Retinal pigment epithelial cell (primary cell): Measurements from ENCODE around the gene GRPEL1.

Experiments
- DNase-seq: peaks from one replicate; pipeline ENCODE4 v3.0.0-alpha.2; 2010; ENCODE audit warnings: low read depth
- H3K4me3 ChIP-seq: 2 replicates; pipeline ENCODE4 v1.5.1; 2011; ENCODE audit warnings: mild to moderate bottlenecking, low read length, control low read depth, moderate library complexity
- TF ChIP-seq, protein P1 (sequence below): conservative IDR thresholded peaks from 2 replicates; pipeline ENCODE4 v1.5.1; 2011; ENCODE audit warnings: low read depth, low read length, control low read depth, inconsistent platforms

The GRPEL1 gene

DNA sequence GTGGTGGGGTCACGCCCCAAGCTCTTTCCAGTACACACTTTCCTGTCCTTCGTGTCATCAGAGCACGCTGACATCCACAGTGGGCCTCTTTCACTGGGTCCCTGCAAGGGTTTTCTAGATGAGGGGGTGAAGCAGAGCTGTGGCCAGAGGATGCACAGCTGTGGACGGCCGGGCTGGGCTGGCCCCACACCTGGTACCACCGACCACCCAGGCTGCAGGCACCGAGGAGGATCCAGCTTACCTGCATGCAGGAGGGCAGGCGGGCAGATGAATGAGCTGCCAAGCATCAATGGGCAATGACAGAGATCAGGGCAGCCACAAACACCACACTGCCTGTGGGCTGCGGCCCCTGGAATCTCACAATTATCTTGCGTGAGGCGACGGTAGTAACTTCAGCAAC lies 9.5 kb upstream of the GRPEL1 start:
- no peak overlapping the region for H3K4me3 ChIP-seq
- no peak for DNase-seq
- TF ChIP-seq, protein P1, sequence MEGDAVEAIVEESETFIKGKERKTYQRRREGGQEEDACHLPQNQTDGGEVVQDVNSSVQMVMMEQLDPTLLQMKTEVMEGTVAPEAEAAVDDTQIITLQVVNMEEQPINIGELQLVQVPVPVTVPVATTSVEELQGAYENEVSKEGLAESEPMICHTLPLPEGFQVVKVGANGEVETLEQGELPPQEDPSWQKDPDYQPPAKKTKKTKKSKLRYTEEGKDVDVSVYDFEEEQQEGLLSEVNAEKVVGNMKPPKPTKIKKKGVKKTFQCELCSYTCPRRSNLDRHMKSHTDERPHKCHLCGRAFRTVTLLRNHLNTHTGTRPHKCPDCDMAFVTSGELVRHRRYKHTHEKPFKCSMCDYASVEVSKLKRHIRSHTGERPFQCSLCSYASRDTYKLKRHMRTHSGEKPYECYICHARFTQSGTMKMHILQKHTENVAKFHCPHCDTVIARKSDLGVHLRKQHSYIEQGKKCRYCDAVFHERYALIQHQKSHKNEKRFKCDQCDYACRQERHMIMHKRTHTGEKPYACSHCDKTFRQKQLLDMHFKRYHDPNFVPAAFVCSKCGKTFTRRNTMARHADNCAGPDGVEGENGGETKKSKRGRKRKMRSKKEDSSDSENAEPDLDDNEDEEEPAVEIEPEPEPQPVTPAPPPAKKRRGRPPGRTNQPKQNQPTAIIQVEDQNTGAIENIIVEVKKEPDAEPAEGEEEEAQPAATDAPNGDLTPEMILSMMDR = no peak

DNA sequence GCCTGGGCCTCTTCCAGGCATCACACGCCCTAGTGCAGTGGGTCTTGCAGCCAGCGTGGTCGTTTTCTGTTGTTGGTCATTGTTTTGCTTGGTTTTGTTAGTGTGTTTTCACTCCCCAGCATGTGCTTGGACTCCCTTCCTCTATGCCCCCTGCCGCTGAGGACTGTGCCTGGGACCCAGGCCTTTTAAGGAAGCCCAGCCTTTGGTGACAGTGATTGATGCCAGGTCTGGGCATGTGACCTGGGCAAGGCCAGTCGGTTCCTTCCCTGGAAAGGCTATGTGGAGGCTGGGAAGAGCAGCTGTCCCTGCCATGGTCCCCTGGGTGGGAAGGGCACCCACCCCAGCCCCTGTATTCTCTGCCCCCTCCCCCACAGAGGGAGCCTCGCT lies 8.8 kb upstream of the GRPEL1 start:
- TF ChIP-seq, protein P1 = no peak
- no peak for DNase-seq

DNA sequence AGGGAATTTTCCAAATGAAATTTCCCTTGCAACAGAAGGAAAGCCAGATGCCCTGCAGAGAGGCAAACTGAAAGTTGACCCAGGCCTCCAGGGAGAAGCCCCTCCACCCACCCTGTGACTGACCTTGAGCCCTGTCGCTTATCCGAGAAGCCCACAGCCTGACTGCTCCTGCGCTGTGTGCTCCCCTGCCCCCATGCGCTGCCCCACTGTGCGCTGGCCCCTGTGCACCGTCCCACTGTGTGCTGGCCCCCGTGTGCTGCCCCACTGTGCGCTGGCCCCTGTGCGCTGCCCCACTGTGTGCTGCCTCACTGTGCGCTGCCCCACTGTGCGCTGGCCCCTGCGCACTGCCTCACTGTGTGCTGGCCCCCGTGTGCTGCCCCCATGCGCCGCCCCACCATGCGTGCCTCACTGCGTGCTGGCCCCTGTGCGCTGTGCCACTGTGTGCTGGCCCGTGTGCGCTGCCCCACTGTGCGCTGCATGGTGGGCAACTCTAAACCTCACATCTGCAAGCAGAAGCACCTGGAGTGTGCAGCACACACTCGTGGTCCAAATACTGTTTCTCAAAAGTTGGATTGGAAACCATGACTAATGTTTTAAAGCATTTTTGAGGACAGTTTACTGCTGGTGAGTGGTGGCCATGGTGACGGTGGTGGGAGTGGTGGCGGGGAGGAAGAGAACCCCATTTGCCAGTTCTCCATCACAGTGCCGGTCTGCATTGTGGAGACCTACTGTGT lies 8.3 kb upstream of the GRPEL1 start:
- TF ChIP-seq, protein P1 = no peak
- no peak overlapping the region for H3K4me3 ChIP-seq
- no peak for DNase-seq

More for the DNA sequence above, 8.8 kb upstream of the GRPEL1 start:
- no peak overlapping the region for H3K4me3 ChIP-seq

DNA sequence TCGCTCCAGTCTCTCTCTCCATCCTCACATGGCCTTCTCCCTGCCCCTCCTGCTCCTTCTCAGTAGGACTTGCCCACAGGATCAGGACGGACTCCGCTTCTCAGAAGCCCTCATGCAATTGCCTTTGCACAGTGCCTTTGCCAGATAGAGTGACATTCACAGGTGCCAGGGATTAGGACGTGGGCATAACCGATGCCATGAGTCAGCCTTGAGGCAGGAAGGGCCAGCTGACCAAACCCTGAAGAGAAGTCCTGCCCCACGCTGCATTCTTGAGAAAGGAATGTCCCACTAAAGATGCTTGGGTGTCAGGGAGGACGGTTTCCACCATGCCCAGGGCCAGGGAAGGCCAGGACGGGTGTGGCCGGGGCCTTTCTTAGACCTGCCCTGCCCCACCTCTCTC lies 6.6 kb upstream of the GRPEL1 start:
- no peak overlapping the region for H3K4me3 ChIP-seq
- TF ChIP-seq, protein P1 = no peak
- no peak for DNase-seq

DNA sequence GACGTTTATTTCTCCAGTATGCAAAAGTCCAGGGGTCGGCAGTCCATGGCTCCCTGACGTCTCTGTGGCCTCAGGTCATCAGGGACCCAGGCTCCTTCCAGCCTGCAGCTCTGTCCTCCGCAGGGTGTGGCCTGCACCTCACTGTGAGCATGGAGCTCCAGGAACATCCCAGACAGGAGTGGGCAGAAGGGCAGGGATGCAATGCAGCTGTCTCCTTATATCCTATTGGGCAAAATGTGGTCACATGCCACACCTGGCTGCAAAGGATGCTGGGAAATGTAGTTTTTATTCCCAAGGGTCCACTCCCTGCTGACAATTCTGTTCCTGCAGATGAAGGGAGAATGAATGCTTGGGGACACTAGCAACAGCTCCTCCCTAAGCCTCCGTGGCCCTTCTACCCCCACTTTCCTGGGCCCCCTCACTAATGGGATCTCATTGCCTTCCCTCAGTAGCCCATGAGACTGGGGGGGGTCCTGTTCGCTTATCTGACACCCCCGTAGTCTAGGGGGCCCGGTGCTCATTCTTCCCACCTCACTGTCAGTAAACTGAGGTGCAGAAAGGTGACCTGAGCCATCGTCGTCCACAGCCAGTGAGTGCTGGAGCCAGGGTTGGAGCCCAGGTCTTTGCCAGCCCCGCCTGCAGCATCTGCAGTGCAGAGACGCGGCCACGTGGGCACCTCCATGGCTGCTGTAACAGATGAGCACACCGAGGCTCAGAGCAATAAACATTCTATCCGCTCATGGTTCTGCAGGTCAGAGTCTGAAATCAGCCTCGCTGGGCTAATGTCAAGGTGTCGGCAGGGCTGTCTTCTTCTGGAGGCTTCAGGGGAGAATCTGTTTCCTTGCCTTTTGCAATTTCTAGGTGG lies 5.9 kb upstream of the GRPEL1 start:
- no peak overlapping the region for H3K4me3 ChIP-seq
- no peak for DNase-seq
- TF ChIP-seq, protein P1 = no peak

DNA sequence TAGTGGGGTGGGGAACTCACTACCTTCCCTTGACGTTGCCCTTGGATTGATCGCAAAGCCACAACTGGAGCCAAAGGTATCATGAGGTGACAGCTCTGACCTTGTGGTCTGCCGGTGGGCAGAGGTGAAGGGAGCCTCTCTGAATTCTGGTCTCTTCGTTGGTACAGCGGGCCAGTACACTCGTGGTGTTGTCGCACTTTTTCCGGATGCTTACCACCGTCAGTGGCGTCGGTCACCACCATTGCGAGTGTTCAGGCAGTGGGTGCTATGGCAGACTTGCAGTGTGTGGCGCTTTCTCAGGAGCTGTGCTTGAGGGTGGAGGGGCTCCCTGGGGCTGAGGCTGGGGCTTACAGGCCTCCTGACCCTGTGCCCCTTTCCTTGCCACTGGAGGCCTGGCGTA lies 5.2 kb upstream of the GRPEL1 start:
- no peak for DNase-seq

More for the DNA sequence above, 5.2 kb upstream of the GRPEL1 start:
- H3K4me3 ChIP-seq = no peak overlapping the region
- TF ChIP-seq, protein P1 = no peak
